H1 (cell line): ENCODE results near the gene FAM120A. TPM values are rescaled to one million over a fixed set of nuclear protein-coding genes. Genes with fewer than 3 reads are reported as not detected.

Experiments used
- CTCF ChIA-PET: fragments of 300-600 bp; sonication (Branson Sonifier 250); formaldehyde crosslinking; loops from one replicate; lab custom pipeline; 2021; ENCODE audit not compliant: partially characterized antibody; lab: Charles Lee
- POLR2A ChIA-PET: fragments of 300-600 bp; sonication (Branson Sonifier 250); formaldehyde crosslinking; loops from one replicate; lab custom pipeline; 2021; ENCODE audit warnings: inconsistent platforms; ENCODE audit not compliant: partially characterized antibody; lab: Charles Lee
- DNase-seq, 2 experiments: peaks; one replicate each; pipeline versions ENCODE4 v3.0.0 to v3.0.0-alpha.2; 2010 to 2022; ENCODE audit warnings: low spot score in 2 of 2, low read depth in 1 of 2, mixed read lengths in 1 of 2
- FAIRE-seq: peaks from 2 replicates; lab custom pipeline; 2011; peaks lifted over from hg19 to GRCh38; lab: Jason Lieb, UNC
- H2AFZ ChIP-seq: 2 replicates; pipeline ENCODE4 v1.8.1; 2012; ENCODE audit warnings: low read length, inconsistent platforms
- H2AK5ac ChIP-seq: 2 replicates; pipeline ENCODE4 v1.6.1; 2013; ENCODE audit warnings: low read depth, low read length
- H2BK120ac ChIP-seq: replicated peaks from 2 replicates; pipeline ENCODE3; 2013; ENCODE audit warnings: low read depth, low read length, inconsistent platforms
- H2BK12ac ChIP-seq: 2 replicates; pipeline ENCODE4 v1.6.1; 2013; ENCODE audit warnings: low read depth, low read length
- H2BK15ac ChIP-seq: 2 replicates; pipeline ENCODE4 v1.6.1; 2013; ENCODE audit warnings: low read length
- H2BK20ac ChIP-seq: 2 replicates; pipeline ENCODE4 v1.6.1; 2013; ENCODE audit warnings: low read length
- H2BK5ac ChIP-seq: 2 replicates; pipeline ENCODE4 v1.6.1; 2013; ENCODE audit warnings: low read depth, low read length
- H3K14ac ChIP-seq: 2 replicates; pipeline ENCODE4 v1.6.1; 2013; ENCODE audit warnings: inconsistent platforms; ENCODE audit not compliant: insufficient read length
- H3K18ac ChIP-seq: 2 replicates; pipeline ENCODE4 v1.6.1; 2013; ENCODE audit warnings: low read length; ENCODE audit errors: extremely low read depth
- H3K23ac ChIP-seq: 2 replicates; pipeline ENCODE4 v1.6.1; 2013; ENCODE audit warnings: inconsistent platforms; ENCODE audit not compliant: insufficient read length
- H3K23me2 ChIP-seq: 2 replicates; pipeline ENCODE4 v1.6.1; 2013; ENCODE audit warnings: low read depth, low read length
- H3K27ac ChIP-seq: 2 replicates; pipeline ENCODE4 v1.6.1; 2011; ENCODE audit warnings: low read depth, low read length, inconsistent platforms
- H3K27me3 ChIP-seq, 4 experiments: replicated peaks in 1 of 4; 1 replicate in 1 of 4; 2 replicates in 3 of 4; pipeline versions ENCODE4 v1.6.1 to v1.8.1; 2011 to 2013; ENCODE audit warnings: low read length in 3 of 4, mild to moderate bottlenecking in 3 of 4, inconsistent platforms in 2 of 4, mixed read lengths in 2 of 4, moderate library complexity in 1 of 4; ENCODE audit not compliant: control insufficient read depth in 3 of 4, insufficient read depth in 3 of 4; ENCODE audit errors: extremely low read depth in 1 of 4
- H3K36me3 ChIP-seq, 4 experiments: 2 replicates each; pipeline versions ENCODE4 v1.6.1 to v1.8.1; 2011 to 2013; ENCODE audit warnings: mild to moderate bottlenecking in 4 of 4, low read length in 3 of 4, moderate library complexity in 2 of 4, control low read depth in 1 of 4, inconsistent platforms in 1 of 4; ENCODE audit not compliant: insufficient read depth in 4 of 4, control insufficient read depth in 2 of 4
- H3K4ac ChIP-seq: replicated peaks from 2 replicates; pipeline ENCODE3; 2013; ENCODE audit warnings: low read length, low read depth, mixed read lengths, inconsistent platforms; ENCODE audit not compliant: insufficient read length
- H3K4me1 ChIP-seq, 4 experiments: replicated peaks in 1 of 4; 1 replicate in 1 of 4; 2 replicates in 3 of 4; pipeline versions ENCODE4 v1.6.1 to v1.8.1; 2011 to 2013; ENCODE audit warnings: low read length in 3 of 4, inconsistent platforms in 2 of 4, mixed read lengths in 1 of 4; ENCODE audit not compliant: insufficient read depth in 4 of 4, control insufficient read depth in 3 of 4
- H3K4me2 ChIP-seq, 2 experiments: 2 replicates each; pipeline versions ENCODE4 v1.6.1 to v1.8.1; 2011 to 2013; ENCODE audit warnings: low read depth in 2 of 2, low read length in 2 of 2, control low read depth in 1 of 2, inconsistent platforms in 1 of 2, mild to moderate bottlenecking in 1 of 2; ENCODE audit not compliant: insufficient read depth in 1 of 2
- H3K4me3 ChIP-seq, 4 experiments: fragments of 200-600, 300-600 bp in 1 of 4; sonication (generic), shearing (Covaris generic), sonication (Bioruptor Twin) in 1 of 4; 2 replicates each; pipeline versions ENCODE4 v1.5.1 to v1.8.1; 2011 to 2016; ENCODE audit warnings: low read length in 4 of 4, low read depth in 3 of 4, control low read depth in 2 of 4, inconsistent platforms in 2 of 4, mild to moderate bottlenecking in 2 of 4, mixed read lengths in 1 of 4, moderate library complexity in 1 of 4; ENCODE audit not compliant: insufficient read depth in 2 of 4; ENCODE audit errors: extremely low read depth in 1 of 4
- H3K56ac ChIP-seq: replicated peaks from 2 replicates; pipeline ENCODE3; 2013; ENCODE audit warnings: low read depth, mild to moderate bottlenecking, mixed read lengths, low read length, inconsistent platforms; ENCODE audit not compliant: insufficient read length
- H3K79me1 ChIP-seq: 2 replicates; pipeline ENCODE4 v1.6.1; 2013; ENCODE audit warnings: low read depth, low read length, control low read depth
- H3K79me2 ChIP-seq, 2 experiments: 2 replicates each; pipeline versions ENCODE4 v1.6.1 to v1.8.1; 2012 to 2013; ENCODE audit warnings: low read length in 2 of 2, mild to moderate bottlenecking in 2 of 2, inconsistent platforms in 1 of 2; ENCODE audit not compliant: insufficient read depth in 2 of 2, control insufficient read depth in 1 of 2
- H3K9ac ChIP-seq, 4 experiments: replicated peaks in 1 of 4; 1 replicate in 1 of 4; 2 replicates in 3 of 4; pipeline versions ENCODE4 v1.6.1 to v1.8.1; 2011 to 2013; ENCODE audit warnings: low read depth in 3 of 4, low read length in 3 of 4, control low read depth in 2 of 4, mild to moderate bottlenecking in 2 of 4, moderate library complexity in 2 of 4, inconsistent platforms in 1 of 4; ENCODE audit errors: extremely low read depth in 1 of 4
- H3K9me3 ChIP-seq, 2 experiments: 2 replicates each; pipeline versions ENCODE4 v1.6.1 to v1.8.1; 2012 to 2013; ENCODE audit warnings: mild to moderate bottlenecking in 2 of 2, moderate library complexity in 2 of 2, control low read depth in 1 of 2, inconsistent platforms in 1 of 2, low read depth in 1 of 2, low read length in 1 of 2, mixed read lengths in 1 of 2; ENCODE audit not compliant: insufficient read depth in 2 of 2
- H4K20me1 ChIP-seq, 2 experiments: replicated peaks in 1 of 2; 2 replicates each; pipeline versions ENCODE3 to v1.8.1; 2011 to 2013; ENCODE audit warnings: inconsistent platforms in 2 of 2, low read length in 2 of 2, mild to moderate bottlenecking in 1 of 2; ENCODE audit not compliant: insufficient read depth in 2 of 2, control insufficient read depth in 1 of 2
- H4K5ac ChIP-seq: 2 replicates; pipeline ENCODE4 v1.6.1; 2013; ENCODE audit warnings: low read length, low read depth, mixed read lengths, inconsistent platforms; ENCODE audit not compliant: insufficient read length
- H4K8ac ChIP-seq: 2 replicates; pipeline ENCODE4 v1.8.0; 2013; ENCODE audit warnings: mild to moderate bottlenecking, moderate library complexity, low read length, inconsistent platforms; ENCODE audit not compliant: insufficient read depth; ENCODE audit errors: extremely low read depth
- H4K91ac ChIP-seq: replicated peaks from 2 replicates; pipeline ENCODE3; 2013; ENCODE audit warnings: low read length, mixed read lengths, inconsistent platforms; ENCODE audit not compliant: insufficient read length
- HDAC2 ChIP-seq, 2 experiments: fragments of 300-600 bp in 1 of 2; sonication (generic) in 1 of 2; IDR thresholded peaks; 2 replicates each; pipeline ENCODE4 v1.6.1; 2011 to 2012; ENCODE audit warnings: low read depth in 2 of 2, low read length in 2 of 2, mild to moderate bottlenecking in 2 of 2, moderate library complexity in 2 of 2, borderline replicate concordance in 1 of 2, inconsistent platforms in 1 of 2
- KDM5A ChIP-seq: fragments of 200-600 bp; IDR thresholded peaks from 2 replicates; pipeline ENCODE4 v1.7.1; 2012; ENCODE audit warnings: mild to moderate bottlenecking, low read length, inconsistent platforms, mixed read lengths
- TBP ChIP-seq: IDR thresholded peaks from 2 replicates; pipeline ENCODE4 v1.6.1; 2011; ENCODE audit warnings: low read depth, low read length, improper control_type of control experiment
- USF2 ChIP-seq: IDR thresholded peaks from 2 replicates; pipeline ENCODE4 v1.6.1; 2011; ENCODE audit warnings: low read length, improper control_type of control experiment
- WGBS, 2 experiments: shearing (Covaris generic) in 1 of 2; methylation state at CpG; one replicate each; pipeline versions ENCODE4 v1.1.6 to v1.1.7; 2013 to 2015; ENCODE audit warnings: low lambda C conversion rate in 2 of 2, mixed read lengths in 2 of 2, inconsistent platforms in 1 of 2, low coverage in 1 of 2, missing lambda C conversion rate in 1 of 2; ENCODE audit not compliant: insufficient replicate concordance in 2 of 2, insufficient coverage in 1 of 2, insufficient read length in 1 of 2; ENCODE audit errors: extremely low coverage in 1 of 2, missing lambda C conversion rate in 1 of 2; 5-methylcytosine and 5-hydroxymethylcytosine counted together
- polyA plus RNA-seq, 7 experiments: library from polyadenylated mRNA; depleted of rRNA in 3 of 7; stranded (reverse) in 5 of 7; unstranded in 2 of 7; fragments of >200 nt in 5 of 7; fragments of 200-250 nt in 2 of 7; gene quantifications; 1 replicate in 5 of 7; 2 replicates in 1 of 7; 4 replicates in 1 of 7; pipeline versions ENCODE4 v1.2.1 to v1.2.3, GENCODE V29; 2011 to 2013; ENCODE audit warnings: missing spikeins in 2 of 7, mixed read lengths in 2 of 7
- total RNA-seq: library from RNA; stranded (reverse); fragmentation: NEBNext Ultra II Directional; extraction: Animal tissue kit (Norgen Biotek cat#: 25700); gene quantifications from 2 replicates; pipeline ENCODE4 v1.2.1, GENCODE V29; 2021

Gene FAM120A
- total and polyA plus RNA-seq, 2 of the 8 experiments (the other 6 are each of a cell fraction or from before 2014, with no cell fraction given): 24.9 to 54.7 TPM

GRCh38 chr9:93477397-93477796 is 25.9 kb downstream of the FAM120A start:
- FAIRE-seq: no peak
- CTCF ChIA-PET: interaction anchor here (0.7 to 1.6 kb wide), 3 partner anchors 11 to 16 kb away, joined by 3 read pairs; no protein-coding TSS in a partner anchor
- no peak overlapping the region for H3K9ac ChIP-seq

More at GRCh38 chr9:93477397-93477796, 25.9 kb downstream of the FAM120A start:
- Histone ChIP-seq H4K20me1 (peaks cover 0 to 2% of the 10 kb centered on the region in 2 experiments), H3K36me3 (peaks cover 0 to 7% (median 0%) of the 10 kb centered on the region in 4 experiments; a peak in 3 of 8 replicates), H3K4me3 (no peak overlapping the region), H2AK5ac (no peak overlapping the region), H3K27me3 (no peaks in the 10 kb centered on the region), H3K79me1 (peaks cover 4% of the 10 kb centered on the region), H3K4me1 (peaks cover 3 to 10% (median 6%) of the 10 kb centered on the region in 4 experiments; a peak in 5 of 7 replicates)
- no peak for TF ChIP-seq TBP
- TF ChIP-seq HDAC2 (IDR thresholded peaks at IDR 0.05; ENCODE audit: borderline replicate concordance in 1 of 2, low read depth in 2 of 2, low read length in 2 of 2): no peak
- no peak for TF ChIP-seq USF2
- no peak for TF ChIP-seq KDM5A
- TF ChIP-seq, all 59 proteins: peak for 0
- Histone ChIP-seq H2BK15ac (no peak overlapping the region), H2BK5ac (no peak overlapping the region), H2BK120ac (no peak overlapping the region), H3K27ac (no peak overlapping the region), H3K18ac (no peak overlapping the region), H3K9me3 (no peaks in the 10 kb centered on the region), H4K91ac (no peak overlapping the region), H3K56ac (no peak overlapping the region), H3K14ac (no peak overlapping the region), H3K4me2 (no peak overlapping the region), H3K23ac (no peak overlapping the region), H3K4ac (no peak overlapping the region), H3K23me2 (no peaks in the 10 kb centered on the region), H4K5ac (no peak overlapping the region), H3K79me2 (peaks cover 0 to 42% of the 10 kb centered on the region in 2 experiments; a peak in 3 of 4 replicates), H4K8ac (no peak overlapping the region), H2BK20ac (no peak overlapping the region), H2BK12ac (no peak overlapping the region), H2AFZ (no peak overlapping the region)
- 79% methylated on average over 2 of the region's 2 CpGs; no CpG with 5 or more reads in 1 of the 2 experiments for WGBS, 2 experiments
- no peak for DNase-seq
- POLR2A ChIA-PET: interaction anchor here (1.1 to 2.0 kb wide), 2 partner anchors 24 to 27 kb away, joined by 4 to 6 read pairs; partner anchors contain the start of gene FAM120AOS
